ENCODE results near the gene MINDY4.

MINDY4 gene

GRCh38 chr7:30743371-30744074 is 27.7 kb upstream of the MINDY4 start:
- no peak for DNase-seq (ENCODE audit: low spot score)

GRCh38 chr7:30744075-30744417 is 27.2 kb upstream of the MINDY4 start:
- no peak for DNase-seq (ENCODE audit: low spot score)

GRCh38 chr7:30745261-30745941 is 25.8 kb upstream of the MINDY4 start:
- DNase-seq (ENCODE audit: low spot score) = no peak

GRCh38 chr7:30750010-30750409 is 21.2 kb upstream of the MINDY4 start:
- DNase-seq (ENCODE audit: low spot score) = no peak

- DNase-seq (ENCODE audit: low spot score) = no peak
Measured at GRCh38 chr7:30750683-30751650, 20.2 kb upstream of the MINDY4 start.

- DNase-seq (ENCODE audit: low spot score) = no peak
Measured at GRCh38 chr7:30751696-30752273, 19.4 kb upstream of the MINDY4 start, which contains the start of gene INMT. TSS of gene INMT (plus strand) at chr7:30752135. CDS start at chr7:30752151, 16 bp downstream.

GRCh38 chr7:30752484-30752883 is 18.7 kb upstream of the MINDY4 start:
- DNase-seq (ENCODE audit: low spot score) = no peak

- DNase-seq (ENCODE audit: low spot score) = no peak
Measured at GRCh38 chr7:30752979-30753378, 18.2 kb upstream of the MINDY4 start.

- DNase-seq (ENCODE audit: low spot score) = no peak
Measured at GRCh38 chr7:30754315-30754877, 16.8 kb upstream of the MINDY4 start.

GRCh38 chr7:30755384-30756154 is 15.6 kb upstream of the MINDY4 start:
- DNase-seq (ENCODE audit: low spot score) = no peak

- no peak for DNase-seq (ENCODE audit: low spot score)
Measured at GRCh38 chr7:30757342-30757692, 13.9 kb upstream of the MINDY4 start.

GRCh38 chr7:30760514-30761213 is 10.6 kb upstream of the MINDY4 start:
- DNase-seq (ENCODE audit: low spot score) = no peak

- DNase-seq (ENCODE audit: low spot score) = no peak
Measured at GRCh38 chr7:30761214-30762156, 9.7 kb upstream of the MINDY4 start.

- no peak for DNase-seq (ENCODE audit: low spot score)
Measured at GRCh38 chr7:30764030-30764975, 6.9 kb upstream of the MINDY4 start.

GRCh38 chr7:30765408-30765807 is 5.8 kb upstream of the MINDY4 start:
- DNase-seq (ENCODE audit: low spot score) = no peak

GRCh38 chr7:30770845-30771173 is 408 bp upstream of the MINDY4 start:
- no peak for DNase-seq (ENCODE audit: low spot score)

- no peak for DNase-seq (ENCODE audit: low spot score)
Measured at GRCh38 chr7:30771880-30772425, 736 bp downstream of the MINDY4 start.

GRCh38 chr7:30772984-30773383 is 1.8 kb downstream of the MINDY4 start:
- no peak for DNase-seq (ENCODE audit: low spot score)
